Stimulated activated CD4-positive, alpha-beta T cell treated with anti-CD3 and anti-CD28 coated beads, Interleukin-2, amount 100 ng/mL, for 4 hours (primary cell): ENCODE results near the gene OCA2.

ENCODE experiments used
- DNase-seq: peaks from one replicate; pipeline ENCODE4 v3.0.0-alpha.2; 2020; ENCODE audit warnings: low read depth

OCA2 gene

GRCh38 chr15:28078191-28078719 is 20.9 kb downstream of the OCA2 start:
- no peak for DNase-seq

GRCh38 chr15:28075573-28075972 is 23.5 kb downstream of the OCA2 start:
- no peak for DNase-seq

DNA sequence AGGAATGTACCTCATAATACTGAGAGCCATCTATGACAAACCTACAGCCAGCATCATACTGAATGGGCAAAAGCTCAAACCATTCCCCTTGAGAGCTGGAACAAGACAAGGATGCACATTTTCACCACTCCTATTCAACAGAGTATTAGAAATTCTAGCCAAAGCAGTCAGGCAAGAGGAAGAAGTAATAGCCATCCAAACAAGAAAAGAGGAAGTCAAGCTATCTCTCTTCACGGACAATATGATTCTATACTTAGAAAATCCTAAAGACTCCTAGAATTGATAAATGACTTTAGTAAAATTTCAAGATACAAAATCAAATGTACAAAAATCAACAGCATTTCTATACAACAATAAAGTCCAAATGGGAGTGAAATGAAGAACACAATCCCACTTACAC is 30.2 kb downstream of the OCA2 start:
- DNase-seq = no peak

GRCh38 chr15:28066231-28066630 is 32.9 kb downstream of the OCA2 start:
- no peak for DNase-seq

DNA sequence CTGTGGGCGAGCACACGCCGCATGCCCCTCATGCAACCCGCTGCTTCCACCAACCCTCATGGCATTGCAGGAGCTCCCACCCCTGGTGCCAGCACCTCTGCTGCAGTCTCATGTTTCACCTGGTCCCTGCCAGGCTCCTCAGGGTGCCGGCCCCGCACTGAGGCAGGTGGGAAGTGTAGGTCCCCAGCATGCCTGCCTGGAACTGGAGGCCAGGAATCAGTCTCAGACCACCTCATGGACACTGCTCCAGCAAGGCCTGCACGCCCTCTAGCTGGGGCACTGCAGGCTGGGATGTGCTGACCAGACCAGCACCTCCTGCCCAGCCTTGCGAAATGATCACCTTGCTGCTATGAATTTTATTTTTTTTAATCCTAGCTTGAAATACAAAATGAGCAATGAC is 39.1 kb downstream of the OCA2 start:
- no peak for DNase-seq

- DNase-seq = no peak
Measured at GRCh38 chr15:28058082-28058481, 41.0 kb downstream of the OCA2 start.

GRCh38 chr15:28051955-28052633 is 47.0 kb downstream of the OCA2 start:
- no peak for DNase-seq

DNA sequence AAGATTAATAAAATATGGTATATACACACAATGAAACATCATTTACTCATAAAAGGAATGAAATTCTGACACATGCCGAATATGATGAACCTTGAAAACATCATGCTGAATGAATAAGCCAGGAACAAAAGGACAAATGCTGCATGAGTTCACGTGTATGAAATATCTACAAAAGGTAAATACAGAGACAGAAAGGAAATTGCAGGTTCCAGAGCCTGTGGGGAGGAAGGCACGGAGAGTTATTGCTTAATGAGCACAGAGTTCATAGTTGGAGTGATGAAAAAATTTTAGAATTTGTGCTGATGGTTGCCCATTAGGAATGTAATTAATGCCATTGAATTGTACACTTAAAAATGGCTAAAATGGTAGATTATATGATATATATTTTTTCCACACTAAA is 49.5 kb downstream of the OCA2 start:
- DNase-seq = no peak

GRCh38 chr15:28047277-28047676 is 51.8 kb downstream of the OCA2 start:
- DNase-seq = no peak

DNA sequence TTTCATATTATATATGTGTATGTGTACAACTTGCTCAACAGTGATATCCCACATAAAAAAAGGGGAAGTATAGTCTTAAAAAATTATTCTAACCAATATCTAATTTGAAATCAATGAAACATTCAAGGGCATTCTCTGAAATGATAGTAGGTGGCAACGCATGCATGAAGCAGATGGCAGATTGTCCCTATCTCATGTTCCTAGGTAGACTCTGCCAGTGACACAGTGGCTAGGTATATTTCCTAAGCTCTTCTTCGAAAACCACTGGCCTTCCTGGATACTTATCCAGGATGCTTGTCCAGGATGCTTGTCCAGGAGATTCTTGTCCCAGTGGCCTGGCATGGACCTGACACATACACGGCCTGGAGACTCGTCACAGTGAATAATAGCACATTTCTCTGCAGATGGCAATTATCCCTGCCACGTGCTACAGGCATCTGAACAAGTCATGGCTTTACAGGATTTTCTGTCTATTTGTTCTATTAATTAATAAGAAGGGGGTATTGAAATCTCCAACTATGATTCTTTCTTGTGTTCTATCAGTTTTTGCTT is 54.9 kb downstream of the OCA2 start:
- no peak for DNase-seq

DNA sequence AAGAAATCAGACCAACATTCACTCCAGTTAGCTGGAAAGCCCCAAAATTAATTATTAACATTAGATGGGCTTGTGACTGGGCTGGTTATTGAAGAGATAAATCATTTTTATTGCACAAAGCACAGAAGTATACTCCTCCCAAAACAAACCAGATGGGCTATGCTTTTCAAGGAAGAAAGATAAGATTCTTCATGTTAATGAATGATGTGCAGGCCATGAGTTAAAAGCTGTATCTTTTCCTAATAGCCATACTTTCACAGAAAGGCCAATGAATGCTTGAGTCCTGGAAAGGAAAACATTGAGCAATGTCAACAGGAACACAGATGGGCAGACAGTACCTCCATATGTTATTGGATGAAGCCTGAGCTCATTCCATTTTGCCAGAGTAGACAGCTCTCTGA is 55.4 kb downstream of the OCA2 start:
- DNase-seq = no peak

GRCh38 chr15:28037969-28038590 is 61.0 kb downstream of the OCA2 start:
- DNase-seq = no peak

DNA sequence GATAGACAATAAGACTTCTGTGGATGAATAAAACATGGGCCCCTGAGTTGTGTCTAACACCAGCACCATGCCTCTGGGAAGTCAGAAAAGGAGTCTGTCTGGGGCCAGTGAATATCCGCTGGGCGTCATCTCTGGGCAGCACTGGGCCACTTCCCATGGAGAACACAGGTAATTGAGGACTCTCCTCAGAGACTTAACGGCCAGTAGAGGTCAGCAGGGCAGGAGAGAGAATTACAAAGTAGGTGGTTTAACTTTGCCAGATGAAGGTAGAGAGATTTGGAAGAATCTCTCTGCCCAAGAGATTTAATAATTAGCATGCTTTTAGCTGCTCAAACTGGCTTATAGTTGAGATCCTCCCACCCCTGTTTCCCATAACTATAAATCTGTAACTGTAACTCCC is 65.7 kb downstream of the OCA2 start:
- DNase-seq = no peak

DNA sequence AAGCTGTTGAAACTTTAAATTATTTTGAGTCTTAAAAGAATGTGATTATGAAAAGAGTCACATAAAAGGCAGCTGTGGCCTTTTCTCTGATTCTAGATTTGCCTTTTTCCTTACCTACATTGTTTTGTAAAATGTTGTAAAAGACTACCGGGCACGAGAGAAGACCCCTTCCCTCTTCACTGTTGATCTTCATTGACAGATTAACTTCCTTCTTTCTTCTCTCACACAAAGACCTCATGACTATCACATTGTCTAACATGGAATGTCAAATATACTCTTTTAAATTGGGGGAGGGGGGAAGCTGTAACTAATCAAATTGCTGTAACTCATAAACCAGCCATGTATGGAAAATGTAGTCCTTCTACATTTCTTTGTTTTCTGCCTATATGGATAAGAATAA is 68.3 kb downstream of the OCA2 start:
- no peak for DNase-seq

- DNase-seq = no peak
Measured at GRCh38 chr15:28027714-28028076, 71.4 kb downstream of the OCA2 start.

GRCh38 chr15:28026764-28027713 is 72.1 kb downstream of the OCA2 start:
- DNase-seq = no peak

GRCh38 chr15:28026221-28026620 is 72.9 kb downstream of the OCA2 start:
- DNase-seq = no peak

DNA sequence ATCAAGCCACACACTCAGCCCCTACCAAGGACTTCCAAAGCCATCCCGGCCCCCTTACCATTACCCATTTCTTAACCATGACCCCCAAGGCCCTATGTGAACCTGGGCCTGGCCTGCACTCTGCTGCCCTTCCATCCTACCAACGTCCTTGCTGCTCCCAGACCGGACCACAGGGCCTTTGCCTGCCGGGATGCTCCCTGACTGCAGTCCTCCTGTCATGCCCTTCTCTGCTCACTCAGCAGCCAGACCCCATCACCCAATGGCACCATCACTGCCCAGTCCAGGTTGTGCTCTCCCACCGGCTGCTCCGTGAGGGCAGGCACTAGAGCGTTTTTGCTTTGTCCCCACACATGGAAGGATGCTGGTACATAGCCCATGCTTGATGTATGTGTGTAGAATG is 73.7 kb downstream of the OCA2 start:
- no peak for DNase-seq

GRCh38 chr15:28024889-28025250 is 74.2 kb downstream of the OCA2 start:
- no peak for DNase-seq

GRCh38 chr15:28023933-28024888 is 74.9 kb downstream of the OCA2 start:
- no peak for DNase-seq

DNA sequence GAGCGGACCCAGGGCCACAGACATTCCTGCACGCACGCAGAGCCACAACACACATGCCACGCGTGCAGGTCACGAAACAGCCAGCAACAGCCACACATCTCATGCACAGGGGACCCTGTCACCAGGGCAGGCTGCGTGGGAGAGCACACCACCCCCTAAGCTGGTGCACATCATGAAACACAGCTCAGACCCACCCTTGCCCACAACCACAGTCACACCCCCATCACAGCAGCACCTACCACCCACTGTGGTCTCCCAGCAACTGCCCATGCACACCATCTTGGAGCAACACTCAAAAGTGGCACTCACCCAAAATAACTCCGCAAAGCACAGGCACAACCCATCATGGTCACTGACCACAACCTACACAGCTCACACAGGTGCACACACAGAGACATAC is 75.7 kb downstream of the OCA2 start:
- DNase-seq = no peak
